ENCODE results near the gene KIF5B. TPM values are rescaled to one million over a fixed set of nuclear protein-coding genes. Genes with fewer than 3 reads are reported as not detected.

Gene KIF5B
- total and polyA plus RNA-seq, 9 of the 15 experiments (the other 6 are each of a cell fraction or from before 2014, with no cell fraction given) = 24.4 to 94.4 (median 68.9) TPM

- TF ChIP-seq, protein P1, sequence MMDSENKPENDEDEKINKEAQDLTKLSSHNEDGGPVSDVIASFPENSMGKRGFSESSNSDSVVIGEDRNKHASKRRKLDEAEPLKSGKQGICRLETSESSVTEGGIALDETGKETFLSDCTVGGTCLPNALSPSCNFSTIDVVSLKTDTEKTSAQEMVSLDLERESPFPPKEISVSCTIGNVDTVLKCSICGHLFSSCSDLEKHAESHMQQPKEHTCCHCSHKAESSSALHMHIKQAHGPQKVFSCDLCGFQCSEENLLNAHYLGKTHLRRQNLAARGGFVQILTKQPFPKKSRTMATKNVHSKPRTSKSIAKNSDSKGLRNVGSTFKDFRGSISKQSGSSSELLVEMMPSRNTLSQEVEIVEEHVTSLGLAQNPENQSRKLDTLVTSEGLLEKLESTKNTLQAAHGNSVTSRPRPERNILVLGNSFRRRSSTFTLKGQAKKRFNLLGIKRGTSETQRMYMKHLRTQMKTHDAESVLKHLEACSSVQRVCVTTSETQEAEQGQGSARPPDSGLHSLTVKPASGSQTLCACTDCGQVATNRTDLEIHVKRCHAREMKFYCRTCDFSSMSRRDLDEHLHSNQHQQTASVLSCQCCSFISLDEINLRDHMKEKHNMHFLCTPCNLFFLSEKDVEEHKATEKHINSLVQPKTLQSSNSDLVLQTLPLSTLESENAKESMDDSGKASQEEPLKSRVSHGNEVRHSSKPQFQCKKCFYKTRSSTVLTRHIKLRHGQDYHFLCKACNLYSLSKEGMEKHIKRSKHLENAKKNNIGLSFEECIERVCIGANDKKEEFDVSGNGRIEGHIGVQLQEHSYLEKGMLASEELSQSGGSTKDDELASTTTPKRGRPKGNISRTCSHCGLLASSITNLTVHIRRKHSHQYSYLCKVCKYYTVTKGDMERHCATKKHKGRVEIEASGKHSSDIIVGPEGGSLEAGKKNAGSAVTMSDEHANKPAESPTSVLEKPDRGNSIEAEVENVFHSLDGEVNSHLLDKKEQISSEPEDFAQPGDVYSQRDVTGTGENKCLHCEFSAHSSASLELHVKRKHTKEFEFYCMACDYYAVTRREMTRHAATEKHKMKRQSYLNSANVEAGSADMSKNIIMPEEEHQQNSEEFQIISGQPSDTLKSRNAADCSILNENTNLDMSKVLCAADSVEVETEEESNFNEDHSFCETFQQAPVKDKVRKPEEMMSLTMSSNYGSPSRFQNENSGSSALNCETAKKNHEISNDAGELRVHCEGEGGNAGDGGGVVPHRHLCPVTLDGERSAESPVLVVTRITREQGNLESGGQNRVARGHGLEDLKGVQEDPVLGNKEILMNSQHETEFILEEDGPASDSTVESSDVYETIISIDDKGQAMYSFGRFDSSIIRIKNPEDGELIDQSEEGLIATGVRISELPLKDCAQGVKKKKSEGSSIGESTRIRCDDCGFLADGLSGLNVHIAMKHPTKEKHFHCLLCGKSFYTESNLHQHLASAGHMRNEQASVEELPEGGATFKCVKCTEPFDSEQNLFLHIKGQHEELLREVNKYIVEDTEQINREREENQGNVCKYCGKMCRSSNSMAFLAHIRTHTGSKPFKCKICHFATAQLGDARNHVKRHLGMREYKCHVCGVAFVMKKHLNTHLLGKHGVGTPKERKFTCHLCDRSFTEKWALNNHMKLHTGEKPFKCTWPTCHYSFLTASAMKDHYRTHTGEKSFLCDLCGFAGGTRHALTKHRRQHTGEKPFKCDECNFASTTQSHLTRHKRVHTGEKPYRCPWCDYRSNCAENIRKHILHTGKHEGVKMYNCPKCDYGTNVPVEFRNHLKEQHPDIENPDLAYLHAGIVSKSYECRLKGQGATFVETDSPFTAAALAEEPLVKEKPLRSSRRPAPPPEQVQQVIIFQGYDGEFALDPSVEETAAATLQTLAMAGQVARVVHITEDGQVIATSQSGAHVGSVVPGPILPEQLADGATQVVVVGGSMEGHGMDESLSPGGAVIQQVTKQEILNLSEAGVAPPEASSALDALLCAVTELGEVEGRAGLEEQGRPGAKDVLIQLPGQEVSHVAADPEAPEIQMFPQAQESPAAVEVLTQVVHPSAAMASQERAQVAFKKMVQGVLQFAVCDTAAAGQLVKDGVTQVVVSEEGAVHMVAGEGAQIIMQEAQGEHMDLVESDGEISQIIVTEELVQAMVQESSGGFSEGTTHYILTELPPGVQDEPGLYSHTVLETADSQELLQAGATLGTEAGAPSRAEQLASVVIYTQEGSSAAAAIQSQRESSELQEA (IDR thresholded peaks at IDR 0.05; ENCODE audit: low read depth) = no peak
- TF ChIP-seq, protein P2, sequence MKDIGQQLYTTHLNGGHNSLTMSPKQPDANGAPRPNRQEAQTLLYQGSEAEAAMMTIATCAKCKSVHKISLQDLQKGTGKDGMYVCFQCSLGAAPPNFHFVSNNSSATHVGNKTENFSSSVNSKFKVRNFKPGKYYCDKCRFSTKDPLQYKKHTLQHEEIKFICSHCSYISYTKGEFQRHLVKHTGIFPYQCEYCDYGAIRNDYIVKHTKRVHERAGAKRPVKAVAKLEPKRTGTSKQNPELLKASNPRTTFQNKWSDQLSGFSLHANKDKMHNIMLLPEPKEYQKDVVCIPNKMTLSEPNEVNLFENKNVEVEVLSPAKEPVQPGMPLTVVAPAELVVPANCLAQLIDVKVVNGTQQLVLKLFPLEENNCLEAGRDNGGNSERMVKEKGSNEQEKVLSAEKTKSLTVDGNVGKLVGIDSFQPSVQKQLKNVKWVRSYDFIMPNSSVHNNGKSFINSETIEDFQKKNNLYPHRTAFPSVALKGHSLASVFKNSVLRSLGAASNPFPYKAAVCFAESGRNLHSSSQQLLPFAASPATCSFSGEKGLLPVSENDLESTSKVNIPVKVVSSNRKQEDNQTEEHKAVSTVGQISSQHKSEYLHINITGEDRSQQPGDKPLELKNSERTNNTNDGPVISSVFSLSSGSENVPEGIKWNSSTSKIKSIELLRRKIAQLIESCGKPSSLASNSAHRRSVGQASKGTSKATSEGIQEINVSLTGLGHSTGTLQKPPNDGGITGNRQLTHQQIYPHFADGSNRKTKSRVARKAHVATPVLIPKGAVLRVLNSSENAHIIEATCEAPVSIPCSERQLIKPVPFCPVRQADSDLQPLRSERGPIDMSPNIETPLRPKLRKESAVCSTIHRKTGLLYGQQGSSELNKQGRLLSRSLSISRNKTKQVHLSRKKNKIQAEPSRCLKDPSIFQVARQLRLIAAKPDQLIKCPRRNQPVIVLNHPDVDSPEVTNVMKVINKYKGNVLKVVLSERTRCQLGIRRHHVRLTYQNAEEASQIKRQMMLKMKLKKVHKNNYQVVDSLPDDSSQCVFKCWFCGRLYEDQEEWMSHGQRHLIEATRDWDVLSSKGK (CRISPR knock-in tag; IDR thresholded peaks at IDR 0.05) = no peak
- TF ChIP-seq ETV5 (CRISPR knock-in tag; IDR thresholded peaks at IDR 0.05; ENCODE audit: low read depth) = no peak
- TF ChIP-seq ZNF668 (CRISPR knock-in tag; IDR thresholded peaks at IDR 0.05) = no peak
- peak; percentile 87 to 88 for TF ChIP-seq FOXK2 (conservative IDR thresholded peaks at IDR 0.05 in 1 of 2, IDR thresholded peaks at IDR 0.05 in 1 of 2; ENCODE audit: low read depth in 2 of 2)
- TF ChIP-seq ZNF316 (IDR thresholded peaks at IDR 0.05) = no peak
- no peak for TF ChIP-seq MYC (IDR thresholded peaks at IDR 0.05; ENCODE audit: low read depth, low read length)
- no peak for TF ChIP-seq MYC (CRISPR knock-in tag; IDR thresholded peaks at IDR 0.05; ENCODE audit: borderline replicate concordance, low read depth)
- TF ChIP-seq ATF7 (IDR thresholded peaks at IDR 0.05) = peak; percentile 32; the same call in 1 of the 2 replicates
- TF ChIP-seq MAFG (tag; conservative IDR thresholded peaks at IDR 0.05) = no peak
- no peak for TF ChIP-seq NBN (IDR thresholded peaks at IDR 0.05; ENCODE audit: low read depth)
- peak; percentile 51 for TF ChIP-seq CREB1 (IDR thresholded peaks at IDR 0.05)
- TF ChIP-seq CREB1 (CRISPR knock-in tag; IDR thresholded peaks at IDR 0.05) = peak; percentile 32; the same call in 1 of the 2 replicates
- TF ChIP-seq FOXA1 (IDR thresholded peaks at IDR 0.05; ENCODE audit: borderline replicate concordance) = peak; percentile 54; the same call in 1 of the 2 replicates
- no peak for TF ChIP-seq ETV1 (tag; conservative IDR thresholded peaks at IDR 0.05; ENCODE audit: low read depth)
- TF ChIP-seq CXXC5 (CRISPR knock-in tag; IDR thresholded peaks at IDR 0.05) = peak; percentile 46; the same call in 1 of the 2 replicates
- TF ChIP-seq, protein P3, sequence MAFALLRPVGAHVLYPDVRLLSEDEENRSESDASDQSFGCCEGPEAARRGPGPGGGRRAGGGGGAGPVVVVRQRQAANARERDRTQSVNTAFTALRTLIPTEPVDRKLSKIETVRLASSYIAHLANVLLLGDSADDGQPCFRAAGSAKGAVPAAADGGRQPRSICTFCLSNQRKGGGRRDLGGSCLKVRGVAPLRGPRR (CRISPR knock-in tag; IDR thresholded peaks at IDR 0.05) = no peak
- peak; percentile 15; the same call in 1 of the 2 replicates for TF ChIP-seq KLF16 (IDR thresholded peaks at IDR 0.05)
- TF ChIP-seq ARID1B (IDR thresholded peaks at IDR 0.05) = peak; percentile 83
Measured at GRCh38 chr10:32059472-32059871, 3.2 kb upstream of the KIF5B start (continued).

All from K562 (cell line).